ENCODE measurements around the gene SLC5A1.
"Not testable (repeated sequence)": the region's sequence is repeated elsewhere in the genome, so short reads cannot be mapped to it uniquely, and the experiment has no call there.

GRCh38 chr22:32157632-32158031, 114.6 kb downstream of the SLC5A1 start:
- not testable (repeated sequence) for TF ChIP-seq POLR2A (IDR thresholded peaks at IDR 0.05; ENCODE audit: low read depth, low read length); POLR2AphosphoS5 (IDR thresholded peaks at IDR 0.05; ENCODE audit: low read depth, low read length); TAF1 (IDR thresholded peaks at IDR 0.05; ENCODE audit: borderline replicate concordance, low read depth, low read length)

Measured in GM12892 (cell line).